Activated effector memory CD4-positive, alpha-beta T cell treated with anti-CD3 and anti-CD28 coated beads, Interleukin-2, amount 50 U/mL, for 16 hours (primary cell): ENCODE measurements around the gene PRKAR1A.
"Not testable (repeated sequence)": the region's sequence is repeated elsewhere in the genome, so short reads cannot be mapped to it uniquely, and the experiment has no call there.

Experiments
- DNase-seq: peaks from one replicate; pipeline ENCODE4 v3.0.0-alpha.2; 2020

The PRKAR1A gene

GRCh38 chr17:68512247-68512959 lies at the start of gene PRKAR1A:
TSS of gene PRKAR1A (plus strand) at chr17:68512430. CDS start at chr17:68515400, 2,970 bp downstream.
- peak; percentile 97 for DNase-seq

GRCh38 chr17:68463211-68464019 lies 48.8 kb upstream of the PRKAR1A start:
- no peak for DNase-seq

GRCh38 chr17:68468334-68468733 lies 43.9 kb upstream of the PRKAR1A start:
- no peak for DNase-seq

GRCh38 chr17:68468788-68469187 lies 43.4 kb upstream of the PRKAR1A start:
- DNase-seq: no peak

- DNase-seq: no peak
Measured at GRCh38 chr17:68470961-68471360, 41.3 kb upstream of the PRKAR1A start.

GRCh38 chr17:68480885-68481284 lies 31.3 kb upstream of the PRKAR1A start:
- no peak for DNase-seq

GRCh38 chr17:68482576-68483041 lies 29.6 kb upstream of the PRKAR1A start:
- no peak for DNase-seq

GRCh38 chr17:68484458-68484857 lies 27.8 kb upstream of the PRKAR1A start:
- no peak for DNase-seq

GRCh38 chr17:68489919-68490318 lies 22.3 kb upstream of the PRKAR1A start:
- no peak for DNase-seq

GRCh38 chr17:68491381-68492231 lies 20.6 kb upstream of the PRKAR1A start:
- no peak for DNase-seq

GRCh38 chr17:68492394-68493054 lies 19.7 kb upstream of the PRKAR1A start:
- not testable (repeated sequence) for DNase-seq

GRCh38 chr17:68495081-68495480 lies 17.1 kb upstream of the PRKAR1A start:
- no peak for DNase-seq

- DNase-seq: no peak
Measured at GRCh38 chr17:68497885-68498319, 14.3 kb upstream of the PRKAR1A start.

- DNase-seq: no peak
Measured at GRCh38 chr17:68498479-68499326, 13.5 kb upstream of the PRKAR1A start.

GRCh38 chr17:68499587-68499986 lies 12.6 kb upstream of the PRKAR1A start:
- DNase-seq: no peak

GRCh38 chr17:68501074-68501473 lies 11.2 kb upstream of the PRKAR1A start:
- no peak for DNase-seq

- no peak for DNase-seq
Measured at GRCh38 chr17:68505951-68506350, 6.3 kb upstream of the PRKAR1A start.

- no peak for DNase-seq
Measured at GRCh38 chr17:68507576-68507975, 4.7 kb upstream of the PRKAR1A start.

- DNase-seq: no peak
Measured at GRCh38 chr17:68509141-68510057, 2.8 kb upstream of the PRKAR1A start.

GRCh38 chr17:68511254-68511670 lies 968 bp upstream of the PRKAR1A start:
- no peak for DNase-seq
